Lower leg skin (tissue), 3 donors: ENCODE results near the gene TDRD9.

Experiments used
- CTCF ChIP-seq, 3 donors: fragments of 450-650 bp; IDR thresholded peaks; one replicate each; pipeline ENCODE4 v1.5.1; 2016; ENCODE audit warnings: antibody characterized with exemption in 3 of 3, mild to moderate bottlenecking in 3 of 3, moderate library complexity in 2 of 3
- POLR2A ChIP-seq, 2 donors: fragments of 450-650 bp; IDR thresholded peaks; one replicate each; pipeline ENCODE4 v1.6.1; 2016 to 2017; ENCODE audit warnings: antibody characterized with exemption in 2 of 2, mild to moderate bottlenecking in 1 of 2, moderate library complexity in 1 of 2

GRCh38 chr14:103915616-103916015 is 12.6 kb upstream of the TDRD9 start:
- TF ChIP-seq CTCF (IDR thresholded peaks at IDR 0.05) (no peak), POLR2A (IDR thresholded peaks at IDR 0.05) (no peak)
